Ascending aorta (tissue), 2 donors: ENCODE measurements around the gene RNASEL. TPM values are rescaled to one million over a fixed set of nuclear protein-coding genes. Genes with fewer than 3 reads are reported as not detected.

Experiments
- DNase-seq, 2 donors: peaks; one replicate each; pipeline ENCODE4 v3.0.0-alpha.2; 2019; ENCODE audit warnings: low spot score in 2 of 2
- H3K27ac ChIP-seq, 2 donors: fragments of 200-600 bp; sonication (generic); one replicate each; pipeline ENCODE4 v1.5.1; 2016 to 2017; ENCODE audit warnings: mild to moderate bottlenecking in 1 of 2
- H3K27me3 ChIP-seq: fragments of 200-600 bp; sonication (generic); one replicate; pipeline ENCODE4 v1.5.1; 2017
- H3K36me3 ChIP-seq, 2 donors: fragments of 200-600 bp; sonication (generic); one replicate each; pipeline ENCODE4 v1.5.1; 2016
- H3K4me1 ChIP-seq, 2 donors: fragments of 200-600 bp; sonication (generic); one replicate each; pipeline ENCODE4 v1.5.1; 2016 to 2017; ENCODE audit warnings: mild to moderate bottlenecking in 1 of 2
- H3K4me3 ChIP-seq, 2 donors: fragments of 200-600 bp; sonication (generic); one replicate each; pipeline ENCODE4 v1.5.1; 2016 to 2017; ENCODE audit warnings: mild to moderate bottlenecking in 1 of 2
- H3K9me3 ChIP-seq, 2 donors: fragments of 200-600 bp; sonication (generic); one replicate each; pipeline ENCODE4 v1.5.1; 2016
- intact Hi-C: fragments of 100-400 bp; cut with DNase I; formaldehyde crosslinking; loops from one replicate; pipeline ENCODE4 v1.15.1; 2023
- total RNA-seq: library from RNA; depleted of rRNA; stranded (reverse); fragments of >200 nt; gene quantifications from one replicate; pipeline ENCODE4 v1.1.0, GENCODE V29; 2016
- TF ChIP-seq, protein P1 (sequence below), 3 experiments: fragments of 200-600 bp in 2 of 3; fragments of 450-650 bp in 1 of 3; sonication (generic) in 2 of 3; IDR thresholded peaks; one replicate each; pipeline ENCODE4 v1.5.1; 2016 to 2019; ENCODE audit warnings: antibody characterized with exemption in 3 of 3, mild to moderate bottlenecking in 1 of 3, moderate library complexity in 1 of 3

Gene RNASEL
- total RNA-seq, 1 donor from 2014 or later = 0.43 TPM

- H3K27ac ChIP-seq = peak overlapping the region; percentile 93 to 96
- peak; percentile 41 to 77 for DNase-seq
- no peaks in the 10 kb centered on the region for H3K9me3 ChIP-seq
- no peak overlapping the region for H3K4me3 ChIP-seq
- H3K27me3 ChIP-seq = no peaks in the 10 kb centered on the region
- no peaks in the 10 kb centered on the region for H3K36me3 ChIP-seq
- intact Hi-C loops = loop anchor here (2.0 to 10.0 kb wide), 4 partner anchors 57 to 1017 kb away; partner anchors contain the start of genes ARPC5 and SMG7
- TF ChIP-seq, protein P1, sequence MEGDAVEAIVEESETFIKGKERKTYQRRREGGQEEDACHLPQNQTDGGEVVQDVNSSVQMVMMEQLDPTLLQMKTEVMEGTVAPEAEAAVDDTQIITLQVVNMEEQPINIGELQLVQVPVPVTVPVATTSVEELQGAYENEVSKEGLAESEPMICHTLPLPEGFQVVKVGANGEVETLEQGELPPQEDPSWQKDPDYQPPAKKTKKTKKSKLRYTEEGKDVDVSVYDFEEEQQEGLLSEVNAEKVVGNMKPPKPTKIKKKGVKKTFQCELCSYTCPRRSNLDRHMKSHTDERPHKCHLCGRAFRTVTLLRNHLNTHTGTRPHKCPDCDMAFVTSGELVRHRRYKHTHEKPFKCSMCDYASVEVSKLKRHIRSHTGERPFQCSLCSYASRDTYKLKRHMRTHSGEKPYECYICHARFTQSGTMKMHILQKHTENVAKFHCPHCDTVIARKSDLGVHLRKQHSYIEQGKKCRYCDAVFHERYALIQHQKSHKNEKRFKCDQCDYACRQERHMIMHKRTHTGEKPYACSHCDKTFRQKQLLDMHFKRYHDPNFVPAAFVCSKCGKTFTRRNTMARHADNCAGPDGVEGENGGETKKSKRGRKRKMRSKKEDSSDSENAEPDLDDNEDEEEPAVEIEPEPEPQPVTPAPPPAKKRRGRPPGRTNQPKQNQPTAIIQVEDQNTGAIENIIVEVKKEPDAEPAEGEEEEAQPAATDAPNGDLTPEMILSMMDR (IDR thresholded peaks at IDR 0.05) = no peak
- H3K4me1 ChIP-seq = peaks cover 23 to 39% of the 10 kb centered on the region in 2 donors
These were observed 28.8 kb upstream of the RNASEL start for GRCh38 chr1:182617734-182618351.

GRCh38 chr1:182617014-182617429 lies 28.0 kb upstream of the RNASEL start:
- Histone ChIP-seq H3K36me3 (no peaks in the 10 kb centered on the region), H3K9me3 (no peaks in the 10 kb centered on the region), H3K4me3 (no peak overlapping the region), H3K27me3 (no peaks in the 10 kb centered on the region), H3K27ac (peak overlapping the region; percentile 93 to 96), H3K4me1 (peaks cover 23 to 36% of the 10 kb centered on the region in 2 donors)
- TF ChIP-seq, protein P1 (IDR thresholded peaks at IDR 0.05) = no peak
- no peak for DNase-seq
- intact Hi-C loops = loop anchor here (5.0 to 10.0 kb wide), 3 partner anchors 698 to 1018 kb away; partner anchors contain the start of genes ARPC5 and SMG7

DNA sequence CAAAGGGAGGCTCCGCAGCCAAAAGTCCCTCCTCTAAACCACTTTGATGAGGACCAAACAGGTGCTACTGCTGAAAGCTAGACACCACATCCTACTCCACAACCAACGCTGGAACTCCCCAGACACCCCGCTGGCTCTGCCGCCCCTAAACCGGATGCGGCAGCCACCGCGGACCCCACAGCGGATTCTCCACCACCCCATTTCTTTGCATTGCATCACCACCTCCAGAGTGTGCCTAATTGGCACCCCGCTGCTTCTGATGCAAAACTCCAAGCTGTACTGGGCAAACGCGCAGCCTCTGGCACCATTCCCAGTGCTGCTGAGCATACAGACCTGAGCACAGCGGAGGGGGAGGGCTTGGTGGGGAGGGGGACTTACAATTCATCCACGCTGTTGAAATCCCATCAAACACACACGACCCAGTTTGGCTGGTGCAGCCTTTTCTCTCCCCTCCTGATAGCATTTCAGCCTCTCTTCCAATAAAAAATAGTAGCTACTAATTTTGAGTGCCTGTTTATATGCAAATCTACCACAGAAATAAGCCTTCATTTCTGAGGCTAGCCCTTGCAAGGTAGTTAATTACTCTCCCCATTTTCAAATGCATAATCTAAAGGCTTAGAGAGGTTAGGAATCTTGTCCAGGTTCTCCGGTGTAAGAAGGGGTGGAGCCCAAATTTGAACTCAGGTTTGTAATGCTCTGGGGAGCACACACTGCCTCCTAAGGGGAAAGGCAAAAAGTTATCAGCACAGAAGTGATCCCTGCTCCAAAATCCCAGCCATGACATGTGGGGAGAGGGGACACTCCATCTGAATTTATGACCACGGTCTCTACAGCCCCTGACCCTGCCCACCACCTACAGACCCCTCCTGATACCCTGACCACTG lies 27.3 kb upstream of the RNASEL start:
- DNase-seq = peak; percentile 79 to 91
- no peaks in the 10 kb centered on the region for H3K9me3 ChIP-seq
- intact Hi-C loops = loop anchor here (5.0 to 10.0 kb wide), 3 partner anchors 698 to 1018 kb away; partner anchors contain the start of genes ARPC5 and SMG7
- TF ChIP-seq, protein P1 (IDR thresholded peaks at IDR 0.05) = no peak
- no peaks in the 10 kb centered on the region for H3K27me3 ChIP-seq
- H3K4me1 ChIP-seq = peaks cover 23 to 36% of the 10 kb centered on the region in 2 donors
- peak overlapping the region; percentile 93 to 96 for H3K27ac ChIP-seq
- peak overlapping the region; percentile 55 to 61 for H3K4me3 ChIP-seq
- no peaks in the 10 kb centered on the region for H3K36me3 ChIP-seq

DNA sequence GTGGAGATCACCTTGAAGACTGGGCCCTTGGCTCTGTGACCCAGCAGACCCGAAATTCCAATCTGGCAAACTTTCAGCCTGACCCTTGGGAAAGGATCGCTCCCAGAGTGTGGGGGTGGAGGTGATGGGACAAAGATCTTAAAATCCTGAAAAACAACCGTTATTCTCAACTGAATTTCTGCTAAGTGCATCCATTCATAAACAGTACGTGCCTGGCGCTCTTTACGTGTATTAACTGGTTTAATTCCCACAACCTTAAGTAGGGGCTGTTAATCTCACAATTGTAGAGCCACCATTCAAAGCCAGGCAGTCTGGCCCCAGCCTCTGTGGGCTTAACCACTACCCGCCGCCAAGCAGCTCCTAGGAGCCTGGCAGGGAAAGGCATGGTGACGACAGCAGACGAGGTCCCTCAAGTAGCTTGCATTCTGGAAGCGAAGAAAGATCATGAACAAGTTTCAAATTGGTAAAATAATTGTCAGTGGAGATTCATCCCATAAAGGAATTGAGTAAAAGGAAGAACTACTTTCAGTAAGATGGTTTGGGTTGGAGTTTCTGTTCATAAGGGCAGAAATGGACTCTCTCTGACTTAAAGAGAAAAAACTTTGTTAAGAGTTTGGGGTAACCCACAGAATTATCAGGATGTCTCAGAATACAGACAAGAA lies 26.5 kb upstream of the RNASEL start:
- intact Hi-C loops = loop anchor here (1.0 to 10.0 kb wide), 4 partner anchors 12 to 1019 kb away; partner anchors contain the start of genes ARPC5 and SMG7
- TF ChIP-seq, protein P1 (IDR thresholded peaks at IDR 0.05) = no peak
- Histone ChIP-seq H3K27ac (peak overlapping the region; percentile 93 to 96), H3K4me1 (peaks cover 23 to 36% of the 10 kb centered on the region in 2 donors), H3K27me3 (no peaks in the 10 kb centered on the region), H3K36me3 (no peaks in the 10 kb centered on the region), H3K9me3 (no peaks in the 10 kb centered on the region), H3K4me3 (peak overlapping the region; percentile 55 to 61)
- peak; percentile 27 to 92 for DNase-seq

- TF ChIP-seq, protein P1 (IDR thresholded peaks at IDR 0.05) = no peak
- peak; percentile 73 to 93 for DNase-seq
- Histone ChIP-seq H3K4me1 (peaks cover 23 to 36% of the 10 kb centered on the region in 2 donors), H3K9me3 (no peaks in the 10 kb centered on the region), H3K27ac (peak overlapping the region; percentile 93 to 96), H3K36me3 (no peaks in the 10 kb centered on the region), H3K27me3 (no peaks in the 10 kb centered on the region), H3K4me3 (peak overlapping the region; percentile 55 to 61)
- intact Hi-C loops = loop anchor here (1.0 to 10.0 kb wide), 4 partner anchors 12 to 1020 kb away; partner anchors contain the start of genes ARPC5 and SMG7
These were observed 25.9 kb upstream of the RNASEL start for GRCh38 chr1:182614796-182615454.
